ENCODE data around the gene TMEM242. TPM values are rescaled to one million over a fixed set of nuclear protein-coding genes. Genes with fewer than 3 reads are reported as not detected.

Gene TMEM242
- total and polyA plus RNA-seq, 2 of the 4 experiments (the other 2 are of a cell fraction), result 2.3 to 4.6 TPM

DNA sequence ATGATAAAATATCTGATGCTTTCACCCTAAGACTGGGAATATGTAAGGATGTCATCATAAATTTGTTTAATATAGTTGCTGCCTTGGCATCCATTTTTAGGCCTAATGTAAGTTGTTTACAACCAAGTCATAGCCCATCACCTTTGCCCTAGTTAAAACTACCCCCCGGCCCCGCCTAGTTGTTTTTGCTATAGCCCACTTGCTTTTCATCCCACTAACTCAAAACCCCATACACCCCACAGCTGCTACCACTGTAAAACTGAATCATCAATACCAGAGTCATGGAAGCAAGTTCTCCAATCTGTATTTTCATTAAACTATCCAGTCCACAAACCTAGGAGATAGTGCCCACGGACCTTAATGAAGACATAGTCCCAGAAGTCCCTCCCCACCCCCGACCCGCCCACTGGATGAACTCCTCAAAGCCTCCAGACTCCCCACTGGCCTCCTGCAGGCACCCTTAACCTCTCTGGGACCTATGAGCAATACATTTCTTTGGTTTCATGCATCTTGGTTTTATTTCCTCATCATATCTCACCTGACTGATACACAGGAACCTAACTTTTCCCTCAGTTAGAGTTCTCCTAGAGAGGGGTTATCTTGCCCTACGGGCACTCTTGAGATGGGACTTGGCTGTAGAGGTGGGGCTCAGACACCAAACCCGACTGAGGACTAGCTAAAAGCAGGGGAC, 45.2 kb upstream of the TMEM242 start:
- no peak overlapping the region for H2BK15ac ChIP-seq (ENCODE audit: low read depth, low read length)
- no peak overlapping the region for H3K9ac ChIP-seq (ENCODE audit: low read depth, low read length)
- H3K9me3 ChIP-seq (ENCODE audit: control insufficient read depth, insufficient read depth, low read length), result no peaks in the 10 kb centered on the region
- in situ Hi-C loops (cut with MboI; ENCODE audit: low sequenced_read_pairs), result no loop called here
- H4K20me1 ChIP-seq (ENCODE audit: insufficient read depth, low read length), result no peaks in the 10 kb centered on the region
- H3K79me1 ChIP-seq (ENCODE audit: low read depth in 1 of 2, low read length in 2 of 2), result no peaks in the 10 kb centered on the region
- H4K91ac ChIP-seq (ENCODE audit: insufficient read depth, low read depth, low read length), result no peak overlapping the region
- no peak overlapping the region for H3K18ac ChIP-seq (ENCODE audit: low read depth, low read length)
- ATAC-seq (ENCODE audit: low read depth) (no peak), DNase-seq (no peak)
- TF ChIP-seq MAZ (IDR thresholded peaks at IDR 0.05; ENCODE audit: borderline replicate concordance, low read depth, low read length), result no peak
- TF ChIP-seq, protein P1, sequence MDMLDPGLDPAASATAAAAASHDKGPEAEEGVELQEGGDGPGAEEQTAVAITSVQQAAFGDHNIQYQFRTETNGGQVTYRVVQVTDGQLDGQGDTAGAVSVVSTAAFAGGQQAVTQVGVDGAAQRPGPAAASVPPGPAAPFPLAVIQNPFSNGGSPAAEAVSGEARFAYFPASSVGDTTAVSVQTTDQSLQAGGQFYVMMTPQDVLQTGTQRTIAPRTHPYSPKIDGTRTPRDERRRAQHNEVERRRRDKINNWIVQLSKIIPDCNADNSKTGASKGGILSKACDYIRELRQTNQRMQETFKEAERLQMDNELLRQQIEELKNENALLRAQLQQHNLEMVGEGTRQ (IDR thresholded peaks at IDR 0.05; ENCODE audit: low read depth, low read length), result no peak
- no peak for TF ChIP-seq MAFK (IDR thresholded peaks at IDR 0.05; ENCODE audit: low read depth, low read length)
- no peak for TF ChIP-seq FOS (IDR thresholded peaks at IDR 0.05; ENCODE audit: low read depth, low read length)
- TF ChIP-seq, protein P2, sequence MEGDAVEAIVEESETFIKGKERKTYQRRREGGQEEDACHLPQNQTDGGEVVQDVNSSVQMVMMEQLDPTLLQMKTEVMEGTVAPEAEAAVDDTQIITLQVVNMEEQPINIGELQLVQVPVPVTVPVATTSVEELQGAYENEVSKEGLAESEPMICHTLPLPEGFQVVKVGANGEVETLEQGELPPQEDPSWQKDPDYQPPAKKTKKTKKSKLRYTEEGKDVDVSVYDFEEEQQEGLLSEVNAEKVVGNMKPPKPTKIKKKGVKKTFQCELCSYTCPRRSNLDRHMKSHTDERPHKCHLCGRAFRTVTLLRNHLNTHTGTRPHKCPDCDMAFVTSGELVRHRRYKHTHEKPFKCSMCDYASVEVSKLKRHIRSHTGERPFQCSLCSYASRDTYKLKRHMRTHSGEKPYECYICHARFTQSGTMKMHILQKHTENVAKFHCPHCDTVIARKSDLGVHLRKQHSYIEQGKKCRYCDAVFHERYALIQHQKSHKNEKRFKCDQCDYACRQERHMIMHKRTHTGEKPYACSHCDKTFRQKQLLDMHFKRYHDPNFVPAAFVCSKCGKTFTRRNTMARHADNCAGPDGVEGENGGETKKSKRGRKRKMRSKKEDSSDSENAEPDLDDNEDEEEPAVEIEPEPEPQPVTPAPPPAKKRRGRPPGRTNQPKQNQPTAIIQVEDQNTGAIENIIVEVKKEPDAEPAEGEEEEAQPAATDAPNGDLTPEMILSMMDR (conservative IDR thresholded peaks at IDR 0.05; ENCODE audit: low read depth, low read length), result no peak
- no peak for TF ChIP-seq CHD1 (IDR thresholded peaks at IDR 0.05; ENCODE audit: low read depth, low read length)
- TF ChIP-seq POLR2A (IDR thresholded peaks at IDR 0.05; ENCODE audit: low read depth, low read length), result no peak
- no peak for TF ChIP-seq RFX5 (IDR thresholded peaks at IDR 0.05; ENCODE audit: low read depth, low read length)
- no peak for TF ChIP-seq MXI1 (IDR thresholded peaks at IDR 0.05; ENCODE audit: borderline replicate concordance, low read depth, low read length)
- TF ChIP-seq RAD21 (IDR thresholded peaks at IDR 0.05; ENCODE audit: low read length), result no peak
- no peak for TF ChIP-seq NFE2L2 (IDR thresholded peaks at IDR 0.05; ENCODE audit: low read depth, low read length)
- TF ChIP-seq RCOR1 (IDR thresholded peaks at IDR 0.05; ENCODE audit: insufficient replicate concordance, low read length), result no peak
- no peak for TF ChIP-seq SMC3 (IDR thresholded peaks at IDR 0.05; ENCODE audit: low read depth, low read length)
- TF ChIP-seq CEBPB (IDR thresholded peaks at IDR 0.05; ENCODE audit: low read depth, low read length), result no peak
- TF ChIP-seq, protein P3, sequence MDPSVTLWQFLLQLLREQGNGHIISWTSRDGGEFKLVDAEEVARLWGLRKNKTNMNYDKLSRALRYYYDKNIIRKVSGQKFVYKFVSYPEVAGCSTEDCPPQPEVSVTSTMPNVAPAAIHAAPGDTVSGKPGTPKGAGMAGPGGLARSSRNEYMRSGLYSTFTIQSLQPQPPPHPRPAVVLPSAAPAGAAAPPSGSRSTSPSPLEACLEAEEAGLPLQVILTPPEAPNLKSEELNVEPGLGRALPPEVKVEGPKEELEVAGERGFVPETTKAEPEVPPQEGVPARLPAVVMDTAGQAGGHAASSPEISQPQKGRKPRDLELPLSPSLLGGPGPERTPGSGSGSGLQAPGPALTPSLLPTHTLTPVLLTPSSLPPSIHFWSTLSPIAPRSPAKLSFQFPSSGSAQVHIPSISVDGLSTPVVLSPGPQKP (IDR thresholded peaks at IDR 0.05; ENCODE audit: borderline replicate concordance, low read depth, low read length), result no peak
- ChIA-PET CTCF (no interaction called here), POLR2A (ENCODE audit: unreplicated experiment) (no interaction called here)
- H3K27me3 ChIP-seq (ENCODE audit: control insufficient read depth, insufficient read depth, low read length), result peaks cover 15% of the 10 kb centered on the region
- H2BK5ac ChIP-seq (ENCODE audit: low read depth, low read length, poor library complexity, severe bottlenecking), result no peak overlapping the region
- H2BK20ac ChIP-seq (ENCODE audit: low read depth, low read length), result no peak overlapping the region
- intact Hi-C loops (cut with micrococcal nuclease), result no loop called here
- H3K4me1 ChIP-seq (ENCODE audit: control insufficient read depth, insufficient read depth, low read length), result no peaks in the 10 kb centered on the region
- WGBS, 2 experiments (ENCODE audit: extremely low coverage in 2 of 2, insufficient read length in 1 of 2), result 51% methylated on average over 6 of the region's 7 CpGs; no CpG with 5 or more reads in 1 of the 2 experiments
- no peak overlapping the region for H3K4me3 ChIP-seq (ENCODE audit: insufficient read depth, low read depth, low read length)
- no peak overlapping the region for H2AK5ac ChIP-seq (ENCODE audit: low read depth, low read length)
- H3K36me3 ChIP-seq (ENCODE audit: control insufficient read depth, insufficient read depth, low read length), result no peaks in the 10 kb centered on the region
- no peak overlapping the region for H3K27ac ChIP-seq (ENCODE audit: insufficient read depth, low read length)
- no peak overlapping the region for H3K14ac ChIP-seq (replicated peaks; ENCODE audit: low read depth, low read length)
- no peak overlapping the region for H2AFZ ChIP-seq (replicated peaks; ENCODE audit: low read length, poor library complexity)
- BruUV-seq (replicated peaks), result no TSS peak
- H3K4me2 ChIP-seq (ENCODE audit: low read depth, low read length), result no peak overlapping the region
- H4K8ac ChIP-seq (ENCODE audit: low read depth in 2 of 2, low read length in 2 of 2), result no peak overlapping the region
- no peak overlapping the region for H4K5ac ChIP-seq (ENCODE audit: low read depth, low read length)
- dilution Hi-C loops (cut with HindIII; ENCODE audit: low sequenced_read_pairs, unreplicated experiment), result no loop called here
- no peak overlapping the region for H3K56ac ChIP-seq (ENCODE audit: extremely low read depth, insufficient read depth, low read length)
- H2BK120ac ChIP-seq (ENCODE audit: low read depth, low read length), result no peak overlapping the region
- no peak overlapping the region for H2AK9ac ChIP-seq (replicated peaks; ENCODE audit: low read depth, low read length, poor library complexity)
- no peak overlapping the region for H3K23ac ChIP-seq (ENCODE audit: low read depth, low read length)
- H3K9me1 ChIP-seq (ENCODE audit: insufficient read depth, low read length), result no peaks in the 10 kb centered on the region
- no peak overlapping the region for H3K4ac ChIP-seq (ENCODE audit: low read depth, low read length)
